Subcutaneous abdominal adipose tissue (tissue), 5 donors: ENCODE results near the gene CYP2W1.
"Not testable (repeated sequence)": the region's sequence is repeated elsewhere in the genome, so short reads cannot be mapped to it uniquely, and the experiment has no call there.

ENCODE experiments used
- H3K27ac ChIP-seq: one replicate; pipeline ENCODE4 v1.7.0; 2013; ENCODE audit warnings: low read depth, mild to moderate bottlenecking, inconsistent platforms, low read length, moderate library complexity
- H3K27me3 ChIP-seq, 5 donors: one replicate each; pipeline ENCODE4 v1.7.0; 2013; ENCODE audit warnings: low read length in 5 of 5, inconsistent platforms in 1 of 5; ENCODE audit not compliant: control insufficient read depth in 5 of 5, insufficient read depth in 4 of 5
- H3K36me3 ChIP-seq, 5 donors: one replicate each; pipeline ENCODE4 v1.7.0; 2013; ENCODE audit warnings: low read length in 5 of 5; ENCODE audit not compliant: control insufficient read depth in 5 of 5, insufficient read depth in 5 of 5
- H3K4me1 ChIP-seq, 5 donors: one replicate each; pipeline ENCODE4 v1.7.0; 2013; ENCODE audit warnings: low read length in 5 of 5, mild to moderate bottlenecking in 3 of 5, moderate library complexity in 1 of 5; ENCODE audit not compliant: control insufficient read depth in 5 of 5, insufficient read depth in 5 of 5
- H3K4me3 ChIP-seq, 5 donors: one replicate each; pipeline ENCODE4 v1.7.0; 2013; ENCODE audit warnings: low read length in 5 of 5, low read depth in 1 of 5
- H3K9ac ChIP-seq, 5 donors: one replicate each; pipeline ENCODE4 v1.7.0; 2013; ENCODE audit warnings: low read length in 5 of 5, mild to moderate bottlenecking in 4 of 5, moderate library complexity in 3 of 5
- H3K9me3 ChIP-seq, 5 donors: one replicate each; pipeline ENCODE4 v1.7.0; 2013; ENCODE audit warnings: low read length in 5 of 5; ENCODE audit not compliant: control insufficient read depth in 5 of 5
- donor health status: healthy.
- donor health status: healthy.
- donor health status: healthy.
- donor health status: healthy.
- donor health status: healthy.

The CYP2W1 gene

DNA sequence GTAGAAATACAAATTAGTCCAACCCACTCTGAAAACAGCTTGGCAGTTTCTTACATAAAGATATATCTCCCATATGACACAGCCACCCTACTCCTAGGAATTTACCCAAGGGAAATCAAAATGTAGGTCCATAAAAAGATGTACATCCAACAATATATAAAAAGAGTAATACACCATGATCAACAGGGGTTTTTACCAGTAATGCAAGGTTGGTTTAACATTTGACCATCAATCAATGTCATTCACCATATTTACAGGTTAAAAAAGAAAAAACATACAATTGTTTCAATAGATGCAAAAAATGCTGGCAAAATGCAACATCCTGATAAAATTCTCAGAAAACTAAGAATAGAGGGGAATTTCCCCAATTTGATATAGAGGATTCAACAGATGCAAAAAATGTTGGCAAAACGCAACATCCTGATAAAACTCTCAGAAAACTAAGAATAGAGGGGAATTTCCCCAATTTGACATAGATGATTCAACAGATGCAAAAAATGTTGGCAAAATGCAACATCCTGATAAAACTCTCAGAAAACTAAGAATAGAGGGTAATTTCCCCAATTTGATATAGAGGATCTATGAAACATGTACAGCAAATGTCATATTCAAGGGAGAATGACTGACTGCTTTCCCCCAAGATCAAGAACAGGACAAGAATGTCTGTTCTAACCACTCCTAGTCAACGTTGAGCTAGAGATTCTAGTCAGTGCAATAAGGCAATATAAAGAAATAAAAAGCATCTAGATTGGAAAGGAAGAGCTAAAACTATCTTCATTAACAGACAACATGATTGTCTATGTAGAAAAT is 42.2 kb upstream of the CYP2W1 start:
- no peaks in the 10 kb centered on the region for H3K36me3 ChIP-seq
- H3K27ac ChIP-seq: no peak overlapping the region
- no peak overlapping the region for H3K4me3 ChIP-seq

DNA sequence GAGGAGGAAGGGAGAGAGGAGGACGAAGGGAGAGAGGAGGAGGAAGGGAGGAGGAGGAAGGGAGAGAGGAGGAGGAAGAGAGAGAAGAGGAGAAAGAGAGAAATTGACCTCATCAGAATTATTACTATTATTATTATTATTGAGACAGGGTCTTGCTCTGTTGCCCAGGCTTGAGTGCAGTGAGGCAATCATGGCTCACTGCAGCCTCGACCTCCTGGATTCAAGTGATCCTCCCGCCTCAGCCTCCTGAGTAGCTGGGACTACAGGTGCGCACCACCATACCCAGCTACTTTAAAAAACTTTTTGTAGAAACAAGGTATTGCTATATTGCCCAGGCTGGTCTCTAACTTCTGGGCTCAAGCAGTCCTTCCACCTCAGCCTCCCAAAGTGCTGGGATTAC is 39.2 kb upstream of the CYP2W1 start:
- not testable (repeated sequence) for H3K9me3 ChIP-seq, H3K9ac ChIP-seq, H3K4me1 ChIP-seq, H3K27ac ChIP-seq, H3K27me3 ChIP-seq, H3K4me3 ChIP-seq, H3K36me3 ChIP-seq

More for the DNA sequence above, 42.2 kb upstream of the CYP2W1 start:
- peaks cover 0 to 8% (median 0%) of the 10 kb centered on the region in 5 donors for H3K9me3 ChIP-seq
- H3K4me1 ChIP-seq: no peaks in the 10 kb centered on the region
- peaks cover 0 to 3% (median under 1%) of the 10 kb centered on the region in 5 donors for H3K27me3 ChIP-seq
- H3K9ac ChIP-seq: no peak overlapping the region

DNA sequence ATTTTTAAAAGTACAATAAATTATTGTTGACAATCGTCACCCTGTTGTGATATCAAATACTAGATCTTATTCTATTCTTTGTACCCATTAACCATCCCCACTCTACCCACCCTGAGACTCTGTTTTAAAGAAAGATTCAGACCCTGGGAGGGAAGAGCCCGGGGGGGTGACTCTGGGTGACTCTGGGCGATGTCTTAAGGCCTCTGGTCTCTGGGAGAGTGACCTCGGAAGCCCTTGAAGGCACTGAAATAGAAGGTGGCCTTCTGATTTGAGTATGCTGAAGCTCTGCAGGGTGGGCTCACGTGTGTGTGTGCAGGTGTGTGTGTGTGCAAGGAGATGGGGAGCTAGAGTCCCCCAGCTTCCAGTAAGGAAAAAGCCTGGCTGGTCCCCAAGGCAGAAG is 38.2 kb upstream of the CYP2W1 start:
- Histone ChIP-seq H3K36me3 (no peaks in the 10 kb centered on the region), H3K9me3 (peaks cover 0 to 8% (median 0%) of the 10 kb centered on the region in 5 donors), H3K9ac (no peak overlapping the region), H3K27ac (no peak overlapping the region), H3K4me3 (no peak overlapping the region), H3K4me1 (no peaks in the 10 kb centered on the region), H3K27me3 (peaks cover 2 to 11% (median 9%) of the 10 kb centered on the region in 5 donors)

DNA sequence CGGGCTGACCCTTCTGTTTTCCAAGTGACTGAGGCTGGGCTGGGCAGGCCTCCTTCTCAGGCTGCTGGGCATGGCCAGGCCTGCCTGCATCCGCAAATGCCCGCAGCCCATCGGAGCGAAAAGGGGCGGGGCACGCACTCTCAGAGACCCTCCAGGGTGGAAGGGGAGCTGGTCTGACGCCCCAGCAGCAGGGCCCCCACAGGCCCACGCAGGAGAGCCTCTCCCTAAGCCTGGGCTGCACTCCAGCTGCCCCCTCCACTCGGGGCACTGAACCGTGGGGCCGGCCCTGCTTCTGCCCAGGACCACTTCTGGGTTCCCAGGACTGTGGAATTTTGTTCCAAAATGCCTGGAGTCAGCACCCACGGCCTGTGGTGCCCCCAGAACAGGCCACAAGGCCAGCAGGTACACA is 37.8 kb upstream of the CYP2W1 start:
- Histone ChIP-seq H3K9ac (no peak overlapping the region), H3K36me3 (no peaks in the 10 kb centered on the region), H3K4me3 (no peak overlapping the region), H3K27me3 (peaks cover 2 to 12% (median 9%) of the 10 kb centered on the region in 5 donors), H3K4me1 (no peaks in the 10 kb centered on the region), H3K9me3 (peaks cover 0 to 6% (median 0%) of the 10 kb centered on the region in 5 donors), H3K27ac (no peak overlapping the region)

DNA sequence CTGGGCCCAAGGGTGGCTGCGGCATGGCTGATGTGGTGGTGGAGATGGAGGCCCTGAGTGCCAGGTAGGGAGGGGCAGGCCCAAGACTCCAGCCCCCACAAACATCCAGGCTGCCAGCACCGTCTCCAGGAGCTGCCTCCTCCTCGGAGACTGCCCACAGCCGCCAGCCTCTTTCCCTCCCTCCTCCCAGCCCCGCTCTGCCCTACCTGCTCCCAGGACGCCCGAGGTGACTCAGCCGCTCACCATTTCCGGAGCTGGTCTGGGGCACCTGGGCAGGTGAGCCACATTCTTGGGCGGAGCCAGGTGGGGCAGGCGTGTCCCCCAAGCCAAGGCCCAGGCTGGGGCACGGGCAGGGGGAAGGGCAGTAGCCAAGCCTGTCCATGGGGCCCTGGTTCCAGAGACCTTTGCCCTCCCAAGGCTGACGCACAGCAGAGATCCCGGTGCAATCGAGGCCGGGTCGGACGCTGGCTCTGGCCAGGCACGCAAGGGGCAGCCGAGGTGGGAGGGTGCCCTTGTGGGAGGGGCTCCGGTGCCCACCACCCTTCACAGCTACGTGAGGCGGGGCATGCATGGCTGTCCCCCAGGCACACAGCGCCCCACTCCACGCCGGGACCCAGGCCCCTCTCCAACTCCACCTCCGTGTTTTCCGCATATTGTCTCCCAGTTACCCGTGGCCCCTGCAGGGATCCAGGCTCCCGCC is 37.3 kb upstream of the CYP2W1 start:
- Histone ChIP-seq H3K9ac (no peak overlapping the region), H3K9me3 (peaks cover 0 to under 1% (median 0%) of the 10 kb centered on the region in 5 donors), H3K4me3 (no peak overlapping the region), H3K4me1 (no peaks in the 10 kb centered on the region), H3K36me3 (no peaks in the 10 kb centered on the region), H3K27ac (no peak overlapping the region), H3K27me3 (peaks cover 2 to 12% (median 9%) of the 10 kb centered on the region in 5 donors)

DNA sequence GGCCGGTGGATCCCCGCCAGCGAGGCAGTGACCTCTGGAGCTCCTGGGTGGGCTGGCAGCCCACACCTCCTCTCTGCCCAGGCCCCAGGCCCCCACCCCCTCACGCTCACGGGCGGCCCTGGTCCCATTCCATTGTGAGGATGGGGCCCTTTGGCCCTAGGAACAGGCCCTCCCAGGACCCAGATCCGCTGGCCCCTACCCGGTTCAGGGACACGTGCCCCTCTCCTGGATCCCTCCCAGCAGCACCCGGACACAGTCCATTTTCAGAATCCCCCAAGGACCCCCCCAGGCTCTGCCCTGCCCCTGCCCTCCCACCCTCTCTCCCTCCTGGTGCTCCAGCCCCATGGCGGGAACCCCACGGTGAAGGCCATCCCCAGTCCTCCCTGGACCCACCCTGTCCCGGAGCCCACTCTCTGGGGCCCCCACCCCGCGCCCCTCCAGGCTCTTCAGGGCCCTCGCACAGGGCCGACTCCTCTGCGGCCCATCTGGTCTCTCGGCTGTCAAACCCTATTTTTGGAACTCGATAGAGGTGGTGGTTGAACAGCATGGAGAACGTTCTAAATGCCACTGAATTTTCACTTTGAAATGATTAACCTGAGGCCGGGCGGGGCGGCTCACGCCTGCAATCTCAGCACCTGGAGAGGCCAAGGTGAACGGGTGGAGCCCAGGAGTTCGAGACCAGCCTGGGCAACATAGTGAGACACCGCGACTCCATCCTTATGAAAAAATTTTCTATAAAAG is 36.6 kb upstream of the CYP2W1 start:
- Histone ChIP-seq H3K9me3 (no peaks in the 10 kb centered on the region), H3K9ac (no peak overlapping the region), H3K27me3 (peaks cover 2 to 12% (median 9%) of the 10 kb centered on the region in 5 donors), H3K27ac (no peak overlapping the region), H3K36me3 (no peaks in the 10 kb centered on the region), H3K4me3 (no peak overlapping the region), H3K4me1 (no peaks in the 10 kb centered on the region)

DNA sequence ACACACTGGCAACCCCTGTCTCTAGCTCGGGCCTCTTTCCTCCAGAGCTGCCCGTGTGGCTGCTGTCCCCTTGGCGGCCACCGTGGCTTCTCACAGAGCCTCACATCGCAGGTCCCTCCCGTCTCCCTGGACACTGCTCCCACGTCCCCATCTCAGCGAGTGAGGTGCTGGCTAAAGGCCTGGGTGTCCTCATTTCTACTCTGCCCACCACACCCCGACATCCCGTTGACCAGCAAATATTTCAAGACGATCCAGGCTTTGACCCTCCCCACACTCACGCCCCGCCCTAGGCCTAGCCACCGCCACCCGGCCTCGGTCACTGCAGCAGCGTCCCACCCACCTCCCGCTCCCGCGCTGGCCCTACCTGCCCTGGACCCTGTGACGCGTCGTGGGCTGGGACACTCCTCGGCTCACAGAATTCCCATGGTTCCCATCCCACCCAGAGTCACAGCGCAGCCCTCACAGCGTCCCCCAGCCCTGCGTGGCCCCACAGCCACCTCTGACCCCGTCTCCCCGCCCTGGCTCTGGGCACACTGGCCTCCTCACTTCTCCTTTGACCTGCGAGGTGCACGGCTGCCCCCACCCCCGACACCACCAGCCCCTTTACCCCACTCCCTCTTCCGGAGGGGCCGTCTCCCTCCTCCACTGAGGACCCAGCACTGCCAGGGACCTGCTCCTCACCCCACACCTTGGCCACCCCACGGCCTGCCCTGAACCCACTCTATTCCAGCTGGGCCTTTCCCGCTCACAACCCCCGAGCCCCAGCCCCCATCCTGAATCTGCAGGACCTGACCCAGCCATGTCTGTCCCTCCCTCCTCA is 35.4 kb upstream of the CYP2W1 start:
- no peaks in the 10 kb centered on the region for H3K36me3 ChIP-seq
- H3K27me3 ChIP-seq: peaks cover 2 to 15% (median 15%) of the 10 kb centered on the region in 5 donors
- H3K9ac ChIP-seq: no peak overlapping the region
- H3K9me3 ChIP-seq: no peaks in the 10 kb centered on the region
- H3K4me3 ChIP-seq: no peak overlapping the region
- H3K27ac ChIP-seq: no peak overlapping the region
- peaks cover 0 to 5% (median 0%) of the 10 kb centered on the region in 5 donors for H3K4me1 ChIP-seq

DNA sequence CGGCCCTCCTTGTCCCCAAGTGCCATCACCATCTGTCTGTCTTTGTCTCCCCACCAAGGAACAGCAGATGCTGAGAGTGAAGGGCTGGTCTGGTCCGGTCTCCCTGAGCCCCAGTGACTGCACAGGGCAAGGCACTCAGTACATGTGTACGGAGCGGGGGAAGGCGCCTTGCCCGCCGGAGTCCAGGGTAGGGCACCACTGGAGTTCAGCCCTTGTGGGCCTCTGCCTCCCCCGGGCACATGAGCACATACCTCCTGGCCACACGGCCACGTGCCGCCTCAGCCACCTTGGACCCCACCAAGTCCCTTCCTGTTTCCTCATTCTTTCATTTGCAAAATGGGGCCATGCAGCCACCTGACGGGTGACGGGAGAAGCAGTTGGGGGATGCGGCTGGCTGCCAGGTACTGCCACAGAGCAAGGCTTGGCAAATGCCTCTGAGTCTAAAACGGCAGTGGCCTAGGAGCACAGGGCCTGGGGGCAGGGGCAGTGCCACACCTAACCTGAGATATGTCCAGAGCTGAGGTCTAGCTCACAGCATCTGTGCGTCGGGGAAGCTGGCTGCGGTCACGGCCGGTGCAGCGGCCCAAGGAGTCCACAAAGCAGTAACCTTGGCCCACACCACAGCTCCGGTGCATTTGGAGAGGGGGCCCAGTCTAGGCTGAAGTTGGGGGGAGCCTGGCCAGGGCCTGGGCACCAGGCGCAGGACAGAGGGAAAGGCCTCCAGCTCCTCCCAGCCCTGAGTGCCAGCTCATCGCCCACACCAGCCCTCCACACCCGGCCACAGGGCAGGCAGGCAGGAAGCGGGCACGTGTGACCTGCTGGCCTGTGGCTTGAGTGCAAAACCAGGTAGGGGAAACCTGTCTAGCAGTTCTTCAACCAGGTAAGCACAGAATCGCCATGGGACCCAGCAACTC is 33.7 kb upstream of the CYP2W1 start:
- Histone ChIP-seq H3K9ac (no peak overlapping the region), H3K9me3 (no peaks in the 10 kb centered on the region), H3K27ac (no peak overlapping the region), H3K27me3 (peaks cover 2 to 26% (median 21%) of the 10 kb centered on the region in 5 donors), H3K4me3 (no peak overlapping the region), H3K4me1 (peaks cover 0 to 17% (median 10%) of the 10 kb centered on the region in 5 donors), H3K36me3 (no peaks in the 10 kb centered on the region)
